GM21786 (cell line): Measurements from ENCODE around the gene FOXRED2.
"Not testable (repeated sequence)": the region's sequence is repeated elsewhere in the genome, so short reads cannot be mapped to it uniquely, and the experiment has no call there.

ENCODE experiments used
- ATAC-seq: cut with Tn5 transposase; IDR thresholded peaks from one replicate; pipeline ENCODE4 v1.9.1; 2021; ENCODE audit not compliant: unreplicated experiment

FOXRED2 gene

GRCh38 chr22:36452250-36452977, 54.4 kb downstream of the FOXRED2 start:
- ATAC-seq = no peak

- ATAC-seq = not testable (repeated sequence)
Measured at GRCh38 chr22:36450923-36451322, 55.9 kb downstream of the FOXRED2 start.

GRCh38 chr22:36449596-36450175, 57.2 kb downstream of the FOXRED2 start:
- ATAC-seq = no peak

- no peak for ATAC-seq
Measured at GRCh38 chr22:36447632-36448031, 59.2 kb downstream of the FOXRED2 start.

- ATAC-seq = no peak
Measured at GRCh38 chr22:36445158-36445668, 61.6 kb downstream of the FOXRED2 start.

GRCh38 chr22:36443198-36443770, 63.6 kb downstream of the FOXRED2 start:
- no peak for ATAC-seq

GRCh38 chr22:36442506-36443197, 64.2 kb downstream of the FOXRED2 start:
- ATAC-seq = no peak

GRCh38 chr22:36440429-36441002, 66.3 kb downstream of the FOXRED2 start:
- ATAC-seq = no peak

- no peak for ATAC-seq
Measured at GRCh38 chr22:36439481-36440271, 67.2 kb downstream of the FOXRED2 start.
